HepG2 (cell line): ENCODE results near the gene NINL. TPM values are rescaled to one million over a fixed set of nuclear protein-coding genes. Genes with fewer than 3 reads are reported as not detected.
A peak's percentile ranks its signal among the peaks of the same experiment; 100 is the strongest.

Experiments
- ATF7-NPFF ChIP-seq: sonication (generic); formaldehyde crosslinking; IDR thresholded peaks from 2 replicates; pipeline ENCODE4 v1.8.1; 2023; ENCODE audit warnings: mild to moderate bottlenecking, low read depth, missing genetic modification reagents, moderate library complexity
- CBX5 ChIP-seq: sonication (generic); formaldehyde crosslinking; IDR thresholded peaks from 2 replicates; pipeline ENCODE4 v1.4.0; 2020; ENCODE audit warnings: missing genetic modification reagents, borderline replicate concordance
- ESRRA ChIP-seq: sonication (generic); formaldehyde crosslinking; IDR thresholded peaks from 2 replicates; pipeline ENCODE4 v1.5.1; 2020; ENCODE audit warnings: mild to moderate bottlenecking, low read depth, missing genetic modification reagents
- GABPA ChIP-seq, 2 experiments: IDR thresholded peaks; 2 replicates each; pipeline ENCODE4 v1.6.1; 2011 to 2016; ENCODE audit warnings: low read depth in 2 of 2, low read length in 1 of 2, missing biosample characterization in 1 of 2, missing genetic modification characterization in 1 of 2
- HMG20B ChIP-seq: conservative IDR thresholded peaks from 2 replicates; pipeline ENCODE4 v1.6.1; 2016; ENCODE audit warnings: missing genetic modification reagents, missing compliant biosample characterization
- IRF1 ChIP-seq: sonication (generic); formaldehyde crosslinking; IDR thresholded peaks from 2 replicates; pipeline ENCODE4 v1.4.0; 2020; ENCODE audit warnings: low read depth, mild to moderate bottlenecking, missing genetic modification reagents
- RFXANK ChIP-seq: IDR thresholded peaks from 2 replicates; pipeline ENCODE4 v1.6.1; 2016
- SIX4 ChIP-seq: sonication (generic); formaldehyde crosslinking; IDR thresholded peaks from 2 replicates; pipeline ENCODE4 v1.4.0; 2020; ENCODE audit warnings: missing genetic modification reagents
- THYN1 ChIP-seq: sonication (generic); formaldehyde crosslinking; IDR thresholded peaks from 2 replicates; pipeline ENCODE4 v1.8.1; 2023; ENCODE audit warnings: low read depth, mild to moderate bottlenecking, moderate library complexity, missing genetic modification reagents, borderline replicate concordance
- ZBTB42 ChIP-seq: sonication (generic); formaldehyde crosslinking; IDR thresholded peaks from 2 replicates; pipeline ENCODE4 v1.5.0; 2020; ENCODE audit warnings: mild to moderate bottlenecking, missing genetic modification reagents
- ZKSCAN1 ChIP-seq: fragments of 150-350 bp; IDR thresholded peaks from 2 replicates; pipeline ENCODE4 v1.6.1; 2014; ENCODE audit warnings: low read length
- ZMYM3 ChIP-seq: sonication (generic); formaldehyde crosslinking; IDR thresholded peaks from 2 replicates; pipeline ENCODE4 v1.5.1; 2020; ENCODE audit warnings: mild to moderate bottlenecking, missing genetic modification reagents
- ZNF251 ChIP-seq: sonication (generic); formaldehyde crosslinking; IDR thresholded peaks from 2 replicates; pipeline ENCODE4 v1.9.0; 2021; ENCODE audit warnings: mild to moderate bottlenecking, missing genetic modification reagents
- ZNF552 ChIP-seq: sonication (generic); formaldehyde crosslinking; IDR thresholded peaks from 2 replicates; pipeline ENCODE4 v1.9.0; 2022; ENCODE audit warnings: missing genetic modification reagents, mild to moderate bottlenecking, borderline replicate concordance
- ZNF589 ChIP-seq: sonication (generic); formaldehyde crosslinking; conservative IDR thresholded peaks from 2 replicates; pipeline ENCODE4 v1.8.0; 2022; ENCODE audit warnings: mild to moderate bottlenecking, moderate library complexity, missing genetic modification reagents
- ZNF639 ChIP-seq: conservative IDR thresholded peaks from 2 replicates; pipeline ENCODE4 v1.6.1; 2018; ENCODE audit warnings: missing genetic modification reagents
- ZNF7 ChIP-seq: IDR thresholded peaks from 2 replicates; pipeline ENCODE4 v1.6.1; 2016; ENCODE audit warnings: missing biosample characterization, missing genetic modification reagents
- polyA plus RNA-seq, 8 experiments: library from polyadenylated mRNA; depleted of rRNA in 3 of 8; stranded (reverse) in 7 of 8; unstranded in 1 of 8; fragments of >200 nt; fragmentation: Illumina TruSeq in 4 of 8; extraction: Trizol in 4 of 8; gene quantifications; 2 replicates each; pipeline versions ENCODE4 v1.2.1 to v1.2.3, GENCODE V29; 2011 to 2016; ENCODE audit warnings: low read depth in 4 of 8, missing spikeins in 1 of 8, mixed read lengths in 1 of 8; ENCODE audit not compliant: insufficient read depth in 1 of 8
- total RNA-seq, 5 experiments: library from RNA; depleted of rRNA; stranded (reverse); fragments of >200 nt; fragmentation: Illumina TruSeq; extraction: Trizol; gene quantifications; 2 replicates each; pipeline ENCODE4 v1.2.3, GENCODE V29; 2016; ENCODE audit warnings: low read depth in 1 of 5
- TF ChIP-seq, protein P1 (sequence below): sonication (generic); formaldehyde crosslinking; IDR thresholded peaks from 2 replicates; pipeline ENCODE4 v1.8.1; 2023; ENCODE audit warnings: missing genetic modification reagents, mild to moderate bottlenecking, borderline replicate concordance
- TF ChIP-seq, protein P2 (sequence below): sonication (generic); formaldehyde crosslinking; IDR thresholded peaks from 2 replicates; pipeline ENCODE4 v1.5.0; 2020; ENCODE audit warnings: mild to moderate bottlenecking, missing genetic modification reagents
- TF ChIP-seq, protein P3 (sequence below): sonication (generic); formaldehyde crosslinking; IDR thresholded peaks from 2 replicates; pipeline ENCODE4 v1.4.0; 2020; ENCODE audit warnings: missing genetic modification reagents
- TF ChIP-seq, protein P4 (sequence below): sonication (generic); formaldehyde crosslinking; IDR thresholded peaks from 2 replicates; pipeline ENCODE4 v1.8.0; 2022; ENCODE audit warnings: missing genetic modification reagents, mild to moderate bottlenecking, borderline replicate concordance

Gene NINL
- total and polyA plus RNA-seq, 2 of the 13 experiments (the other 11 are each of a cell fraction or from before 2014, with no cell fraction given) = 32.3 to 34.3 TPM

- TF ChIP-seq, protein P1, sequence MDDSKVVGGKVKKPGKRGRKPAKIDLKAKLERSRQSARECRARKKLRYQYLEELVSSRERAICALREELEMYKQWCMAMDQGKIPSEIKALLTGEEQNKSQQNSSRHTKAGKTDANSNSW (CRISPR knock-in tag) = no peak
- TF ChIP-seq RFXANK (CRISPR knock-in tag) (no peak), GABPA (IDR thresholded peaks at IDR 0.05; ENCODE audit: low read depth, low read length) (no peak), GABPA (CRISPR knock-in tag; IDR thresholded peaks at IDR 0.05; ENCODE audit: low read depth) (no peak), HMG20B (CRISPR knock-in tag) (peak; percentile 35; the same call in 1 of the 2 replicates), ZNF251 (CRISPR knock-in tag) (no peak), IRF1 (CRISPR knock-in tag) (no peak), ZNF639 (CRISPR knock-in tag) (no peak), ATF7-NPFF (CRISPR knock-in tag) (no peak), ZBTB42 (CRISPR knock-in tag) (no peak), ZNF7 (no peak), ZMYM3 (CRISPR knock-in tag) (0 out of 2 replicates have a peak, but pooled peaks have one; percentile 8), CBX5 (CRISPR knock-in tag) (no peak), SIX4 (CRISPR knock-in tag) (no peak), ESRRA (CRISPR knock-in tag) (peak; percentile 87; the same call in 1 of the 2 replicates), ZKSCAN1 (0 out of 2 replicates have a peak, but pooled peaks have one; percentile 14), THYN1 (CRISPR knock-in tag) (no peak), ZNF552 (CRISPR knock-in tag) (0 out of 2 replicates have a peak, but pooled peaks have one; percentile 61), ZNF589 (CRISPR knock-in tag) (no peak)
- TF ChIP-seq, protein P2, sequence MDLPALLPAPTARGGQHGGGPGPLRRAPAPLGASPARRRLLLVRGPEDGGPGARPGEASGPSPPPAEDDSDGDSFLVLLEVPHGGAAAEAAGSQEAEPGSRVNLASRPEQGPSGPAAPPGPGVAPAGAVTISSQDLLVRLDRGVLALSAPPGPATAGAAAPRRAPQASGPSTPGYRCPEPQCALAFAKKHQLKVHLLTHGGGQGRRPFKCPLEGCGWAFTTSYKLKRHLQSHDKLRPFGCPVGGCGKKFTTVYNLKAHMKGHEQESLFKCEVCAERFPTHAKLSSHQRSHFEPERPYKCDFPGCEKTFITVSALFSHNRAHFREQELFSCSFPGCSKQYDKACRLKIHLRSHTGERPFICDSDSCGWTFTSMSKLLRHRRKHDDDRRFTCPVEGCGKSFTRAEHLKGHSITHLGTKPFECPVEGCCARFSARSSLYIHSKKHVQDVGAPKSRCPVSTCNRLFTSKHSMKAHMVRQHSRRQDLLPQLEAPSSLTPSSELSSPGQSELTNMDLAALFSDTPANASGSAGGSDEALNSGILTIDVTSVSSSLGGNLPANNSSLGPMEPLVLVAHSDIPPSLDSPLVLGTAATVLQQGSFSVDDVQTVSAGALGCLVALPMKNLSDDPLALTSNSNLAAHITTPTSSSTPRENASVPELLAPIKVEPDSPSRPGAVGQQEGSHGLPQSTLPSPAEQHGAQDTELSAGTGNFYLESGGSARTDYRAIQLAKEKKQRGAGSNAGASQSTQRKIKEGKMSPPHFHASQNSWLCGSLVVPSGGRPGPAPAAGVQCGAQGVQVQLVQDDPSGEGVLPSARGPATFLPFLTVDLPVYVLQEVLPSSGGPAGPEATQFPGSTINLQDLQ (CRISPR knock-in tag) = no peak
- TF ChIP-seq, protein P3, sequence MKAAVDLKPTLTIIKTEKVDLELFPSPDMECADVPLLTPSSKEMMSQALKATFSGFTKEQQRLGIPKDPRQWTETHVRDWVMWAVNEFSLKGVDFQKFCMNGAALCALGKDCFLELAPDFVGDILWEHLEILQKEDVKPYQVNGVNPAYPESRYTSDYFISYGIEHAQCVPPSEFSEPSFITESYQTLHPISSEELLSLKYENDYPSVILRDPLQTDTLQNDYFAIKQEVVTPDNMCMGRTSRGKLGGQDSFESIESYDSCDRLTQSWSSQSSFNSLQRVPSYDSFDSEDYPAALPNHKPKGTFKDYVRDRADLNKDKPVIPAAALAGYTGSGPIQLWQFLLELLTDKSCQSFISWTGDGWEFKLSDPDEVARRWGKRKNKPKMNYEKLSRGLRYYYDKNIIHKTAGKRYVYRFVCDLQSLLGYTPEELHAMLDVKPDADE = no peak
- TF ChIP-seq, protein P4, sequence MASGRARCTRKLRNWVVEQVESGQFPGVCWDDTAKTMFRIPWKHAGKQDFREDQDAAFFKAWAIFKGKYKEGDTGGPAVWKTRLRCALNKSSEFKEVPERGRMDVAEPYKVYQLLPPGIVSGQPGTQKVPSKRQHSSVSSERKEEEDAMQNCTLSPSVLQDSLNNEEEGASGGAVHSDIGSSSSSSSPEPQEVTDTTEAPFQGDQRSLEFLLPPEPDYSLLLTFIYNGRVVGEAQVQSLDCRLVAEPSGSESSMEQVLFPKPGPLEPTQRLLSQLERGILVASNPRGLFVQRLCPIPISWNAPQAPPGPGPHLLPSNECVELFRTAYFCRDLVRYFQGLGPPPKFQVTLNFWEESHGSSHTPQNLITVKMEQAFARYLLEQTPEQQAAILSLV (CRISPR knock-in tag) = no peak
Measured at GRCh38 chr20:25579081-25579770, 6.1 kb downstream of the NINL start (continued).
